GM18526 (cell line): Measurements from ENCODE around the gene MRPS23.

Experiments
- POLR2A ChIP-seq: IDR thresholded peaks from 3 replicates; pipeline ENCODE4 v1.6.1; 2011; ENCODE audit not compliant: insufficient read length; ENCODE audit errors: extremely low read depth

The MRPS23 gene

DNA sequence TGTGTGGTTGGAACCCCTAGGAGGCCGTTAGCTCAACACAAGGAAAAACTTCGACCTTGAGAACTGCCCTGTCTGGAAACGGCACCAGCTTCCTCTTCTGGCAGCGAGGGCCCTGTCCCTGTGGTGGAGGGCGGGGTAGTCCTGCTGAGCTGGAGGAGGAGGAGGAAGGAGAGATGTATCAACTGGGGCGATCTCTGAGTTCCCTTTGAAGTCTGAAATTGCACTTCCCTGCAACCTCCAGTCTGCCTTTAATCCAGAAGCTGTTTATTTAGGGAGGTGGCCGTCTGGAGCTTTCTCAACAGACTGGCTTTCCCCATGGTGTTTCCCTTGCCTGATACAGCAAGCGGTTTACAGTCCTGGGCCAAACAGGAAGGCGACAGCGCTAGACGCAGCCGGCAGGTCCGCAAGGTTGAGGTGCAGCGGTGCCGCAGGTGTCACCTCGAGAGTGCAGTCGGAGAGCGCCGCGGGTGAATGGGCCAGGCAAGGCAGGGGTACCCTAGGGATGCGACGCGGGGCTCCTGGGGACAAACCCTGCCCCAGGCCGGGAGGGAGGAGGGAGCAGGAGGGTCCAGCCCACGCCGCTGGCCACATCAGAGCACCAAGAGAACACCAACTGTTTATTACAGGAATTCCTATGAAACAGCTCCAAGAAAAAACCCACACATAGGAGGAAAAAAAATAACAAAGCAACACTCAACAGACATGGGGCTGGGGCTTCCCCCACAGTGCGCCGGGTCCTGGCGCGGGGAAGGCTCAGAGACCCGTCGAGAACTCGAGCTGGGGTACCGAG is 11.4 kb upstream of the MRPS23 start:
- no peak for TF ChIP-seq POLR2A

DNA sequence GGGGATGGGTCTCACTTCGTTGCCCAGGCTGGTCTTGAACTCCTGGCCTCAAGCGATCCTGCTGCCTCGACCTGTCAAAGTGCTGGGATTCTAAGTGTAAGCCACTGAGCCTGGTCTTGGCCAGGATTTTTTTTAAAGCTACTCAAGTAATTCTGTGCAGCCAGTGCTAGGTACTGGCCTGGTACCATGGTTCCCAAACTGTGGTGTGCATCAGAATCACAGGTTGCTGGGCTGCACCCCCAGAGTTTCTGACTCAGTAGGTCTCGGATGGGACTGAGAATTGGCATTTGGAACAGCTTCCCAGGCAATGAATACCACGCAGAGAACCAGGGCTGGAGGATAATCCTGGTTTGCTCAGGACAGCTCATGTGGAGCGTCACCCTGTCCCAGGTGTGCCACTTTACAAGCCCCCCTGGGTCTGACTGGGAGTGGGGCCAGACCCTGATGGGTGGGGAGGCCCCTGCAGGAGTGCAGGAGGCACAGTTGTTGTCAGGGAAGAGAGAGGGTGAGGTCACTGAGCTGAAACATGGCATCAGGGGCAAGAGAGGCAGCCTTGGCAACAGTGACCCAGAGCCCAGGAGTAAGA is 10.7 kb upstream of the MRPS23 start:
- no peak for TF ChIP-seq POLR2A

DNA sequence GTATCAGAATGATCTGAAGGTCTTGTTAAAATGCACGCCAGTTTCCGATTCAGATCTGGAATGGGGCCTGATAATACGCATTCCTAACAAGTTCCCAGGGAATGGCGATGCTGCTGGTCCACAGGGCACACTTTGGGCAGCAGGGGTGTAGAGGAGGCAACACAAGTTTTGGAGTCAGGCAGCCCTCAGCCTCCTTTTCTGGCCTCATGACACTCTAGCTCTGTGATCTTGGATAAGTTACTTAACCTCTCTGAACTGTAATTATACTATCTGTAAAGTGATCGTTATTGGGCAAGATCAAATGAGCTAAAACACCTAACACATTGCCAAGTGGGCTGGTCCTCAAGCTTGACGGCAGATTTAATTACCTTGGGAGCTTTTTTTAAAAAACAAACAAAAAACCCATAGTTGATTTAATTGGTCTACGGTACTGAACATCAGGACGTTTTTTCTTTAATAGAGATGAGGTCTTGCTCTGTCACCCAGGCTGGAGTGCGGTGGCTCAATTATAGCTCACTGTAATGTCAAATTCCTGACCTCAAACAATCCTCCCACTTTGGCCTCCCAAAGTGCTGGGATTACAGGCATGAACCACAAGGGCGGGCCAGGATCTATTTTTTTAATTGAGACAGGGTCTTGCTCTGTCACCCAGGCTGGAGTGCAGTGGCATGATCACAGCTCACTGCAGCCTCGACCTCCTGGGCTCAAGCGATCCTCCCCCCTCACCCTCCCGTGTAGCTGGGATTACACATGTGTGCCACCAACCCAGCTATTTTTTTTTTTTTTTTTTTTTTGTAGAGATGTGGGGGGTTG is 10.0 kb upstream of the MRPS23 start:
- no peak for TF ChIP-seq POLR2A

DNA sequence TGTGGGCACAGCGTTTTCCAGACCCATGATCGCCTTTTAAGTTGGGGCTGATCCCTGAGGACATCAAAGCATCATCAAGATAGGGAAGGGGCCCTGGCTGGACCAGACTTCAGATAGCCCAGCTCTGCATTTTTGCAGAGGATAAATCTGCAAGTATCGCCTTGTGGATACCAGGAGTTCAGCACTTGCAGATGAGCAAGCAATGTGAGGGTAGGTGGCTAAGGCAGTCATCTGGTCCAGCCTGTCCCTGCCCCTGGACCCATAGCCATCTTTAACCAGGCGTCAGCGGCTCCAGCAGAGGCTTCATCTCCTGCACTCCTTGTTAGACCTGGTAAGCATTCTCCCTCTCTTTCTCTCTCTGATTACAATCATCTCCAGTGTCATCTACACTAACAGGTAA is 9.0 kb upstream of the MRPS23 start:
- TF ChIP-seq POLR2A = no peak

DNA sequence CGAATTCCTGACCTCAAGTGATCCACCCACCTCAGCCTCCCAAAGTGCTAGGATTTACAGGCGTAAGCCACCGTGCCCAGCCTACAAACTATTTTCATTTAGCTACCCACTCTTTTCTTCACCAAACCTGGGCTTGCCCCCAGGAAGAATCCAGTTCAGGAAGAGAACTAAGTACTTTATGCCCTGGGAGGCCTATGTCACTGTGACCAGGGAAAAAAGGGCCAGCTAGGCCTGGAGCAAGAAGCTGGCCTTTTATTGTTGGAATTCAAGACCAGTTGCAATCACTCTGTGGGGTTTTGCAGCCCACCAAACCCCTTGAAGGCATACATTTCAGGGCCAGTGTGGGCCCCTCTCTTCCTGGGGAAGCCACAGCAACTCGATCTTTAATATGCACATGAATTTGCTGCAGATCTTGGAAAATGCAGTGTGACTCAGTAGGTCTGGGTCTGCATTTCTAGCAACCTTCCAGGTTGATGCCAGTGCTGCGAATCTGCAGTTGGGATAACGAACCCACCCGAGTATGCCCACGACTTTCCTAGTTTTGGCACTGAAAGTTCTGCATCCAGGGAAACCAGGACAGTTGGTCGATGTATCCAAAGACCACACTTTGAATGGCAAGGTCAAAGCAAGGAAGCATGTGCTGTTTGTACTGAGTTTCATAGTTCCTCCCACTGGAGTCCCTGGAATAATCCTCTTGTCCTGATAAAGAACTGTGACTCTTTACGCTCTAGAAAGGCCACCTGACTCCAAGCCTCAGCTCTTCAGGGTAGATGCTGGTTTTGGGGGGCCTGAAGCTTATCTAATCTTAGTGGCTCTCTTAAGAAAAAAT is 7.2 kb upstream of the MRPS23 start:
- no peak for TF ChIP-seq POLR2A

DNA sequence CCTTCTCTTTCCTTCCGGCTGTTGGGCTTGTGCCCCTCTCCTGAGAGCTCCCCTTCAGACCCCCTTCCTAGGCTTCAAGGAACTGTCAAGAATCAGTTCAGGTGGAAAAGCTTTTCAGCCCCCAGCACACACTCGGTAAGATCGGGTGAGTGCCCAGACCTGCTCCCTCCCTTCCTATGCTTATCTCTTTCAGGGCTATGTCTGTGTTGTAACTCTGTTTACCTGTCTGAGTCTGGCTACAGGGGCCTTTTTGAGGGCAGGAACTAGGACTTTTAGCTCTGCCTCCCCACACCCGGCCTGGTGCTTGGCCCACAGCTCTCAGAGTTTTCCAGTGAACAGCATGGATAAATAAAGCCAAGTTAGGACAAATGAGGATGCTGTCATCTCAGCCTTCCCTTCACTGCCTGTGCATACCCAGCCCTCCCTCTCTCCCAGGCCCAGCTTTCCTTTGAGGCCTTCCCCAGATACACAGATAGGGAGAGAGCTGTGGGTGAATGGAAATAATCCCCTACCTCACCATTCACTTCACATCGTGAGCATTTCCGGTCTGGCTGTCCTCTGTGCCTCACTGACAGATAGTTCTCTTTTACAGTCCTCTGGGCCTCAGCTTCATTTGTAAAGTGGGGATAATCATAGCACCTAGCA is 5.7 kb upstream of the MRPS23 start:
- TF ChIP-seq POLR2A = no peak

DNA sequence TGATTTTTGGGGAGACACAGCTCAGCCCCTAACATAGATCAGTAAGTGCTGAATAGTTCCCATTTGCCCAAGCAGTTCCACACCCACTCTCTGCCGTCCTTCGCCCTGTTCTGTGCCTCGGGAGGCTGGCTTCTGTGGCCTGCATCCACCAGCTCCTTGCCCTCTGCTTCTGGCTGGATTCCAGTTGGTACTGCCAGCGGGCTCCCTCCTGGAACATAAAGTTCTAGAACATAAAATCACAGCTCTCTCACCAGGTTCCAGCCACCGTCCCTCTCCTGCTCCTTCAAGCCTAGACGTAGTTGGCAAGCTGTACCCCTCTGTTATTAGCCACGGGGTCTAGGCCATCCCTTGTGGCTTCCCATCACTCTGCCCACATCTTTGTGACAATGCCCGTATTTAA is 3.9 kb upstream of the MRPS23 start:
- TF ChIP-seq POLR2A = no peak

DNA sequence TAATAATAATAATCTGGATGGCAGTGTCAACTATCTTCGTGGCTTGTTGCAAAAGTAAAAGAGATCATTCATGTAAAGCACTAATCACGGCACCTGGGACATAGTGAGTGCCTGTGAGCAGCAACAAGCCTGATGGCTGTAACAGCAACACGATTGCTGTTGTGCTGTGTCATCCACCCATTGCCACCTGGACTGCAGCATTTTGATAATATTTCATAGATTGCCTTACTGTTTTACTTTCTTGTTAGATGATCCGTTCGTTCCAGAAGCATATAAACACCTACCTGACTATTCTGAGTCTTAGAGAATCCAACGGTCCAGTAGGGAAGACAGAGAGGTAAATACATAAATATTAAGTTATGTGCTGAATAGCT is 3.1 kb upstream of the MRPS23 start:
- TF ChIP-seq POLR2A = no peak

DNA sequence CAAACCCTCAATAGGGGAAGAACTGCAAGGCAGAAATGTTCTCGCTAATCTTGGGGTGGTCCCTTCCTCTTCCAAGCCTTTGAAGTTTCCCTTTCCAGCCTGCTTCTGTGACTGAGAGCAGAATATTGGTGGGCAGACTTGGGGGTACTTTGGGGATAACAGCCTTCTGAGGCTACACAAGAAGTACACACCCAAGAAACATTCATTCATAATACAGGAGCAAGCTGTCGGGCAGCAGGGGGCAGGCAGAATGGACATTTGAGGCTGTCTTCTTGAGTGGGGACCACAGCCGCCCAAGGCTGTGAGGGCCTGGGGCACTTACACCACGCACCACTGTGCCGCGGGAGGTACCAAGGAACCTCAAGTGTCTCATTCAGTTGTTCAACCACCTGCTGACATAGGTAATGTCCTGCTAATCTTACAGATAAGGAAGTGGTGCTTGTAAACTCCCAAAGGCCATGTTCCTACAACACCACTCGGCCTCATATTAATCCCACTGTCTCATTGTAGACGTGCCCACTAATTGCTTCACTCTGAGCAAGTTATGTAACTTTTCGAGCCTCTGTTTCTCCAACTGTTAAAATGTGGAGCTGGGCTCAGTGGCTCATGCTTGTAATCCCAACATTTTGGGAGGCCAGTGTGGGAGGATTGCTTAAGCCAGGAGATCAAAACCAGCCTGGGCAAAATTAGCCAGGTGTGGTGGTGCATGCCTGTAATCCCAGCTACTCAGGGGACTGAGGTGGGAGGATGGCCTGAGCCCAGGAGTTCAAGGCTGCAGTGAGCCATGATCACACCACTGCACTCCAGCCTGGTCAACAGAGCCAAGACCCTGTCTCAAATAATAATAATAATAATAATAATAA is 2.5 kb upstream of the MRPS23 start:
- no peak for TF ChIP-seq POLR2A

DNA sequence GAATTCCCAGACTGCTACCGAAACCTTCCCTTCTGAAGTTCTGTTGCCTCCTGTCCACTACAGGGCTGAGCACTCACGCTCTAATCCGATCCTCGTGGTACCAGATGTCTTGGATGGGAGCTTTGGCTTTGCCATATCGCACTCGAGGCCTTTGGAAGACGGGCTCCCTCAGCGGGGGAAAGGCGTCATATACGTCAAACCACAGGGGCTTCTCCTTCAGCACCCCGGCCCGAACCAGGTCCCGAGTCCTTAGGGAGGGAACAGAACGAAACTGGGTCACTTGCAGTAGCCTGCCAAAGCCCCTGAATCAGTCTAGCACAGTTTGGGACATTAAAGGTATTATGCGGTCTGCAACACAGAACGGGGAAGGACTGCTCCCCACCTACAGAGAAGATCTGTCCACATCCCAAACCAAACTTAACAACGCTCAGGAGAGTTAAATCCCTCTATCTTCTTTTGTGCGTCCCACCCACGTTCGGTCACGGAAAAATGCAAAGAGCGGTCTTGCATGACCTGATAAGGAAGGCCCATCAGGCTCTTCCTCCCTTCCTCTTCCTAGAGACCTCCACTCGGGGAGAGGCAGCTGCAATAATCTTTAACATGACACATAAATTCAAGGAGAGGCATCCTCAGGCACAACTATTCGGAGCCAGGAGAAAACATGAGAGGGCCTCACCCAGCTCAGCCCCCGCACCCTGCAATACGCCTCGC is 526 bp downstream of the MRPS23 start:
- TF ChIP-seq POLR2A = no peak

DNA sequence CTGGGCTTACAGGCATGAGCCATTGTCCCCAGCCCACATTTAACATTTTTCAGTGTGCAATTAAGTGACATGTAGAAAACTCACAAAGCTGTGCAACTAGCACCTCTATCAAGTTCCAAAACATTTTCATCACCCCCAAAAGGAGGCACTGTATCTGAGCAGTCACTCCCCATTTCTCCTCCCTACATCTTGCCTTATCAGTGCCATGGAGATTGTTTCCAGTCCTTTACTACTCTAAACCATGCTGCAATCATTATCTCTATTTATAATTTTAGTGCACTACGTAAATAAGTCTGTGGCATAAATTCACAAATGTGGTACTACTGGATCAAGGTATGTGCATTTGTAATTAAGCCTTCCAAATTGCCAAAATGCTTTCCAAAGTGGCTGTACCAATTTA is 7.6 kb downstream of the MRPS23 start:
- TF ChIP-seq POLR2A = no peak

DNA sequence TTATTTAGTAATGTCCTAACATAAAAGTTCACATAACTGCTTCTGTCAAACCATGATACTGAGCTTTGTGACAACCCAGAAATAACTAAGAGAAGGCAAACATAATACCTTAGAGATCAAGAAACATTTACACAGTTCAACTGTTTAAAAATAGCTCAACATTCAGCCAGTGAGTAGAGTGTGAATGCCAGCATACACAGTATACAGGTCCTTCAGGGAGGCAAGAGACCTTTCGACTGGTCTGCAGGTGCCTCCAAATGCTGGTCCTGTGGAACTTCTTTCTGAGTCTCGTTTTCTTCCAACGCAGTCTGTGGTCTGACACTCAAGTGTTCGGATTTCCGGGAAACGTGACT is 10.3 kb downstream of the MRPS23 start:
- TF ChIP-seq POLR2A = no peak

DNA sequence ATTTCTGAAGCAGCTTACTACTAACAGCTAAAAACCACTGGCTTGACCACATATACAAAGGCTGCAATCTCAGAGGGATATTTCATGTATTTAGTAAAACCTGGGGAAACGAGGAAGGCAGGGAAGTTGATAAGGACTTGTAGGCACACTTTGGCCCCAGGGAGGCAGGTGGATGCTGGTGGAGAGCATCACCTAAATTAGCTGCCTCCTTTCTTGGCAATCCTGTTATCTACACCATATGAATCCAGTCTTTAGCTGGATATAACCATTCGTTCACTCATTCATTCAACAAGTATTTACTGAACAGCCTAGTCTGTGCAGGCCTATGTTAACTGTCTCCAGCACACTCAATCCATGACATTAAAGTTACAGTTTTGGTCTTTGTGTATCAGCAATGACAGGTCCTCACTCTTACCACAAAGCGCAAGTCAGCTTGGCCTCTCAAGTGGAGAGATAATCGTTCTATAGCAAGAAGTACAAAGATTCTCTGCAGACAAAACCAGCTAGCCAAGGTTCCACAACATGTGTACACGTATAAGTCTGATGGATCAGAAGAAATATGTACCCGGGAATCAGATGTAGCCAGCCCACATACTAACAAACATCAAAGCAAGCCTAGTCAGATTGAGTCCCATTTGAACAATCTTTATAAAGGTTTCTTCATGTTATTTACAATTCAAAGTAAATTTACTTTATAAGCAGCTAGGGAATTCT is 10.8 kb downstream of the MRPS23 start:
- no peak for TF ChIP-seq POLR2A

DNA sequence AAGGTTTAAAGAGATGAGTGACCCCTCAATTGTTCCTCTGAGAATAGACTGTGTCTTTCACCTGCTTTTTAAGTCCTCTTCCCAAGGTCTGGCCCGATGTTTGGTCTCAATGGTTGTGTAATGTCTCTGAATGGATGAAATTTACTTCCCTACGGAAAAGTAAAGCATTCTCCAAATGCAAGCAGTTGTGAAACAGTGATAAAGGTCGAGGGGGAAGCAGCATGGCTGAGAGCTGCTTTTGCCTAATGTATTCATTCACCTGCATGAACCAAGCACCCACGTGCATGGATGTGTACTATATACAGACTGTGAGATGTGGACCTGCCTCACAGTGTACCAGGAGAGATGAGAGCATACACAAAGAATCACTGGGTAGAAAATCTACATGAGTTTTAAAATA is 11.4 kb downstream of the MRPS23 start:
- TF ChIP-seq POLR2A = no peak
